ENCODE measurements around the gene PLD6. TPM values are rescaled to one million over a fixed set of nuclear protein-coding genes. Genes with fewer than 3 reads are reported as not detected.

PLD6 gene, protein sequence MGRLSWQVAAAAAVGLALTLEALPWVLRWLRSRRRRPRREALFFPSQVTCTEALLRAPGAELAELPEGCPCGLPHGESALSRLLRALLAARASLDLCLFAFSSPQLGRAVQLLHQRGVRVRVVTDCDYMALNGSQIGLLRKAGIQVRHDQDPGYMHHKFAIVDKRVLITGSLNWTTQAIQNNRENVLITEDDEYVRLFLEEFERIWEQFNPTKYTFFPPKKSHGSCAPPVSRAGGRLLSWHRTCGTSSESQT
- 9.0 and 10.9 TPM in 2 replicates for total RNA-seq (2014; rRNA removed; shearing (Covaris generic))

DNA sequence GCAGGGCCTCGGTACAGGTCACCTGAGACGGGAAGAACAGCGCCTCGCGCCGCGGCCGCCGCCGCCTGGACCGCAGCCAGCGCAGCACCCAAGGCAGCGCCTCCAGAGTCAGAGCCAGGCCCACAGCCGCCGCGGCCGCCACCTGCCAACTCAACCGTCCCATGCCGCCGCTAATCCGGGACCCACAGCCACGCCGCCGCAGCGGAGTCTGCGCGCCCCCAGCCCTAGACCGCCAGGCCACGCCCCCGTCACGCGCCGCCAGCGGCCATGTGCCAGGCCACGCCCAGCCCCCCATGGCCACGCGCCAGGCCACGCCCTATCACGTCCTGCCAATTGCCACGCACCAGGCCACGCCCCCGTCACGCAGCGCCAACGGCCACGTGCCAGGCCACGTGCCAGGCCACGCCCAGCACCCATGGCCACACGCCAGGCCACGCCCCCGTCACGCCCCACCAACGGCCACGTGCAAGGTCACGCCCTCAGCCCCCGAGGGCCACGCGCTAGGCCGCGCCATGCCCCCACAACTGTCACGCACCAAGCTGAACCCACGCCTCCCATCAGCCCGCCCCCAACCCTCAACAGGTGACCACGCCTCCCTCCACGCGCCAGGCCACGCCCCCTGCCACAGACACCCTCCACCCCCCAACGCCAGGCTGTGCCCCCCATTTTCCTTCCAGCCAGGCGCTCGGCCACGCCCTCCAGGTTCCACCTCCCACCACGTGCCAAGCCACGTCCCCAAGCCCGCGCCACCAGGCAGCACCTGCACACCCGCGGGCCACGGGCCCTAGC is at the start of gene PLD6:
TSS of gene PLD6 (minus strand) at position 210 of the 789 bp plus-strand sequence. CDS start at position 163, 47 bp downstream.

DNA sequence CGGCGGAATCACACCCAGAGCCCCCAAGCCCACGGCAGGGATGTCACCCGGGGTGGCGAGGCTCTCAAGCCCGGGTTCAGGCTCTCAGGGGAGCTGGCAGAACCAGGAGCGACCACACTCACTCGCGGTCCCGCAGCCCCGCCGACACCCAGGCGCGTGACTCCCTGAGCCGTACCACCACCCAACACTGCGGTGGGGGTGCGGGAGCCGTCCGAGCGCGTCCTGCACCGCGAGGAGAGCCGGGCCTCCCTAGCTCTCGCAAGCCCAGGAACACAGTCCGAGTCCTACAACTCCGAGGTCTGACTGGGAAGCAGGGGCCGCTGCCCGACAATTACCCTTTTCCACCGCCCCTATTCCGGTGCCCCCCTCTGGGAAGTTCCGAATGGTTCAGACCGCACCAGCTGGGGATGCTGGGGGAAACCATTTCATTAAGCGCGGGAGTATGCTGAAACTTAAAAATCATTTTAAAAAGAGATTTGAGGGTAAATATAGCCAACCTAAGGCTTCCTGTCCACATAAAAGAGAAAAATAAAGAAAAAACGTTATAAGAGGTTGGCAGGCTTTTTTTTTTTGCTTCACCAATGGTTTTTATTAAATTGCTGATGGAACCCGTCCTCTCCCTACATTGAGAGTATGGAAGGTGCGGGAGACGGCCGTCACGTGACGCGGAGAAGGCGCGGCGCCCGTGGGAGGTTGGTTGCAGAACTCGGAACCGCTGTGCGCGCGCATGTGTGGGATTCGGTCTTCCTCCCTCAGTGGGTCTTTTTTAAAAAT is 31.1 kb upstream of the PLD6 start, which contains the start of gene FLCN:
TSS of gene FLCN (minus strand) at position 143 of the 774 bp plus-strand sequence. CDS start 9,031 bp downstream, outside the sequence.

Small RNA genes within 50 kb of the gene (small RNA-seq; reads per million reads assigned to genes)
- gene RNU6-767P, result not detected

Other genes starting within 250 kb of the PLD6 start
- not detected in 2 replicates for gene TNFRSF13B, start 234.2 kb downstream of the PLD6 start, total RNA-seq (2014; rRNA removed; shearing (Covaris generic))
- gene MPRIP, start 163.9 kb downstream of the PLD6 start, total RNA-seq (2014; rRNA removed; shearing (Covaris generic)), result 296 and 321 TPM in 2 replicates
- gene FLCN, start 30.8 kb upstream of the PLD6 start, total RNA-seq (2014; rRNA removed; shearing (Covaris generic)), result 16.7 and 22.1 TPM in 2 replicates
- gene COPS3, start 74.9 kb upstream of the PLD6 start, total RNA-seq (2014; rRNA removed; shearing (Covaris generic)), result 119 TPM in 2 replicates
- gene NT5M, start 97.0 kb upstream of the PLD6 start, total RNA-seq (2014; rRNA removed; shearing (Covaris generic)), result 5.7 and 5.8 TPM in 2 replicates